Esophagus (tissue), 2 donors: Measurements from ENCODE around the gene EEA1. TPM values are rescaled to one million over a fixed set of nuclear protein-coding genes. Genes with fewer than 3 reads are reported as not detected.
"Not testable (repeated sequence)": the region's sequence is repeated elsewhere in the genome, so short reads cannot be mapped to it uniquely, and the experiment has no call there.

Experiments
- H3K27ac ChIP-seq, 2 donors: one replicate each; pipeline ENCODE4 v1.5.1; 2013; ENCODE audit warnings: low read depth in 2 of 2, mild to moderate bottlenecking in 2 of 2, inconsistent platforms in 1 of 2, low read length in 1 of 2, moderate library complexity in 1 of 2
- H3K27me3 ChIP-seq, 2 donors: one replicate each; pipeline ENCODE4 v1.6.1; 2013; ENCODE audit warnings: low read length in 2 of 2, control low read depth in 1 of 2, mild to moderate bottlenecking in 1 of 2; ENCODE audit not compliant: insufficient read depth in 2 of 2, control insufficient read depth in 1 of 2
- H3K36me3 ChIP-seq, 2 donors: one replicate each; pipeline ENCODE4 v1.6.1; 2013; ENCODE audit warnings: low read length in 1 of 2; ENCODE audit not compliant: control insufficient read depth in 2 of 2, insufficient read depth in 2 of 2
- H3K4me1 ChIP-seq, 2 donors: one replicate each; pipeline ENCODE4 v1.6.1; 2013; ENCODE audit warnings: low read length in 1 of 2; ENCODE audit not compliant: control insufficient read depth in 2 of 2, insufficient read depth in 2 of 2
- H3K4me3 ChIP-seq, 2 donors: one replicate each; pipeline ENCODE4 v1.5.1; 2013; ENCODE audit warnings: low read length in 2 of 2, mild to moderate bottlenecking in 2 of 2, low read depth in 1 of 2, moderate library complexity in 1 of 2
- H3K9me3 ChIP-seq, 2 donors: one replicate each; pipeline ENCODE4 v1.6.1; 2013; ENCODE audit warnings: mild to moderate bottlenecking in 2 of 2, low read depth in 1 of 2, low read length in 1 of 2, moderate library complexity in 1 of 2; ENCODE audit not compliant: control insufficient read depth in 2 of 2, insufficient read depth in 1 of 2
- WGBS, 2 donors: extraction: QIAGEN DNeasy Blood & Tissue Kit; methylation state at CpG; one replicate each; pipeline ENCODE4 v1.1.7; 2013; 5-methylcytosine and 5-hydroxymethylcytosine counted together
- polyA plus RNA-seq, 2 donors: library from polyadenylated mRNA; stranded (reverse); fragments of 200-250 nt; gene quantifications; one replicate each; pipeline ENCODE4 v1.2.3, GENCODE V29; 2013
- donor health status: healthy with polysubstance abuse.
- donor health status: Bipolar disorder and iron deficiency.

The EEA1 gene
- 1 to 10 TPM; 5.6 to 6.3 TPM for polyA plus RNA-seq

GRCh38 chr12:92928962-92929915 lies at the start of gene EEA1:
Gene EEA1 (minus strand): TSS chr12:92929295. CDS start chr12:92929066, 229 bp downstream.
- H3K27ac ChIP-seq: peak within 1 kb of the TSS; percentile 99 to 100
- peaks cover 0 to 2% of the 10 kb centered on the region in 2 donors for H3K36me3 ChIP-seq
- no peaks in the 10 kb centered on the region for H3K9me3 ChIP-seq
- H3K27me3 ChIP-seq: no peaks in the 10 kb centered on the region
- H3K4me1 ChIP-seq: peaks cover 0 to 4% of the 10 kb centered on the region in 2 donors
- WGBS, 2 donors: 0% methylated on average over 65 to 98 of the region's 98 CpGs
- peak within 1 kb of the TSS; percentile 63 to 77 for H3K4me3 ChIP-seq

GRCh38 chr12:92978607-92979006 lies 49.5 kb upstream of the EEA1 start:
- H3K27me3 ChIP-seq: no peaks in the 10 kb centered on the region
- WGBS, 2 donors: 51 to 70% methylated on average over 2 of the region's 2 CpGs

DNA sequence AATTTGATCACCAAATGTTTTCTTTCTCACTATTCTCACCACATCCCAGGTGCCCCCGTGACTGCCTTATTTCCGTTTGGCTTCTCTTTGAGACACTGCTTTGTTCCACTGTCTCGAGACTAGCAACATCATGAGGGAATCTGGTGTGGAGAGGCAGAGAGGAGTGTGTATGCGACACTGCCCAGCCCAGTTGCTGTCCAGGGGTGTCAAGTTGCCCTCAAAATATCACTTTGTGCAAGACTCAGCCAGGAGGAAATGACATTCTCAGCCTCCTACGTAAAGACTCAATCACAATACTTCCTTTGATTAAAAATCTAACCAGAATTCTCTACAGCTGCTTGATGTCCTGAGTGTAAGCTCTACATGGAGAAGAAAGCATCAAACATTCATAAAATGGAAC lies 48.2 kb upstream of the EEA1 start:
- Histone ChIP-seq H3K36me3 (no peaks in the 10 kb centered on the region), H3K9me3 (no peaks in the 10 kb centered on the region), H3K4me1 (no peaks in the 10 kb centered on the region), H3K27ac (no peak overlapping the region), H3K27me3 (no peaks in the 10 kb centered on the region), H3K4me3 (no peak overlapping the region)
- 86 to 88% methylated on average over 5 of the region's 5 CpGs for WGBS, 2 donors

More at GRCh38 chr12:92978607-92979006, 49.5 kb upstream of the EEA1 start:
- Histone ChIP-seq H3K4me1 (no peaks in the 10 kb centered on the region), H3K9me3 (no peaks in the 10 kb centered on the region), H3K4me3 (no peak overlapping the region), H3K36me3 (no peaks in the 10 kb centered on the region), H3K27ac (no peak overlapping the region)

GRCh38 chr12:92974759-92975158 lies 45.7 kb upstream of the EEA1 start:
- Histone ChIP-seq H3K4me3 (no peak overlapping the region), H3K4me1 (no peaks in the 10 kb centered on the region), H3K27me3 (no peaks in the 10 kb centered on the region), H3K9me3 (no peaks in the 10 kb centered on the region), H3K27ac (peak overlapping the region in 1 of 2 donors; percentile 69), H3K36me3 (no peaks in the 10 kb centered on the region)
- WGBS, 2 donors: 93 to 95% methylated on average over 1 of the region's 1 CpG

DNA sequence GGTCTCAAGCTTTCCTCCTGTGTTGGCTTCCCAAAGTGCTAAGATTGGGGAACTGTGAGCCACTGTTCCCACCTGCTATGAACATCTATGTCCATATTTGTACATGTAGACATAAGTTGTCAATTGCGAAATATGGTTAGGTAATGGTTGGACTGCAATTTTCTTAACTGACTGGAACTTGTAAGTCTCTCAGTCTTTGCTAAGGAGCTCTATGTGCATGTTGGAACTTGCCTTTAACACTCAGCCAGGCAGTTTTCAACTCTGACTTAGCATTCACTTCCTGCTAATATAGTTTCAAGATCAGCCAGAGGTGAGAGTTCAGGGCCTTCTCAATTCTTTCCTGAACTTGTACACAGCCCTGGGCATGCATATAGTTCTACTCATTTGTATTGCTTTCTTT lies 44.5 kb upstream of the EEA1 start:
- no peaks in the 10 kb centered on the region for H3K4me1 ChIP-seq
- no peaks in the 10 kb centered on the region for H3K36me3 ChIP-seq
- H3K4me3 ChIP-seq: no peak overlapping the region
- peak overlapping the region; percentile 1 to 83 for H3K27ac ChIP-seq
- H3K27me3 ChIP-seq: no peaks in the 10 kb centered on the region
- WGBS, 2 donors: 56 to 85% methylated on average over 1 of the region's 1 CpG
- H3K9me3 ChIP-seq: no peaks in the 10 kb centered on the region

DNA sequence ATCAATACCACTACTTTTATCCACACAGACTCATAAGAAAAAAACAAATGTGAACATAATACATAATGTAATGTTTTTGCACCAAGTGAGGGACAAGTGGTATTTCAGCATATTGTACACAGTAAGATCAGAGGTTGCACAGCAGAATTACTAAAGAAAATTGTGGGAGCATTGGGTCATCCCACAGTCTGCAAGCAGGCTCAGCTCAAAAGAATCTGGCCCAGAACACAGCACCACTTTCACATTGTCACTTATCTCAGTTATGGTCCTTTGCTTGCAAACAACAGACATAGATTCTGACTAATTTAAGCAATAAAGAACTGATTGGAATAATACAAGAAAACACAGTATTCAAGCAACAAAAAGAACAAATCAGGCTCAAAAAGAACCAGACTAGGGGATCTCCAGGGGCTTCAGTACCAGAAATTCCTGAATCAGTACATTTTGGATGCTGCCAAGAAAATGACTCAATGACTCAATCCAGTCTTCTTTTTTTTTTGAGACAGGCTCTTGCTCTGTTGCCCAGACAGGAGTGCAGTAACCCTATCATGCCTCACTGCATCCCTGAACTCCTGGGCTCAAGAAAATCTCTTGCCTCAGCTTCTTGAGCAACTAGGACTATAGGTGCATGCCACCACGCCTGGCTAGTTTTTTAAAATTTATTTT lies 42.9 kb upstream of the EEA1 start:
- no peaks in the 10 kb centered on the region for H3K4me1 ChIP-seq
- no peaks in the 10 kb centered on the region for H3K9me3 ChIP-seq
- no peaks in the 10 kb centered on the region for H3K27me3 ChIP-seq
- H3K36me3 ChIP-seq: no peaks in the 10 kb centered on the region
- H3K27ac ChIP-seq: peak overlapping the region; percentile 60 to 71
- WGBS, 2 donors: 62% methylated on average over 1 of the region's 1 CpG
- no peak overlapping the region for H3K4me3 ChIP-seq

DNA sequence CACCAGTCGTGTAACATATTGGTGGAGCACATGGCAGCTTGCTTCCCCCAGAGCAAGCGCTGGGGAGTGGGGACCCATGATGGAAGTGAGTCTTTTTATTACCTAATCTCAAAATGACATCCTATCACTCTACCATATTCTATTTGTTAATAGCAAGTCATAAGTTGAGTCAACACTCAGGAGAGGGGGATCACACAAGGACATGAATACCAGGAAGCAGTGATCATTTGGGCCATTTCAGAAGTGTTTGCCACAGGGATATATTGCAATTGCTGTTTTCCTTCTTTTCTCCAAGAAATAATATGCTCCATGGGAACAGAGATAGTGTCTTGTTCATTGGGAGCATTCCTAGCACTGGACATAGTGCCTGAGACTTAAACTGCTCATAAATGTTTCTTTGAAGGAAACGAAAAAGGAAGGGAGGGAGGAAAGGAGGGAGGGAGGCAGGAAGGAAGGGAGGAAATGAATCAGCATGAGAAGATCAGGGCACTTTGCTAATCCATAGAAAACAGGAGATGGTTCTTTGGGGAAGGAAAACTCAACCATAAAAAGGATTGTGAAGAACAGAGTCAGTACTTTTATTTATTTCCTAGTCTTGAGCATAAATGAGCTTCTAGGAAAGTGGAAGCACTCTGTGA lies 39.2 kb upstream of the EEA1 start:
- no peaks in the 10 kb centered on the region for H3K36me3 ChIP-seq
- no peak overlapping the region for H3K27ac ChIP-seq
- no peaks in the 10 kb centered on the region for H3K4me1 ChIP-seq
- H3K27me3 ChIP-seq: no peaks in the 10 kb centered on the region
- WGBS, 2 donors: 66 to 78% methylated on average over 3 of the region's 3 CpGs
- H3K4me3 ChIP-seq: no peak overlapping the region
- H3K9me3 ChIP-seq: no peaks in the 10 kb centered on the region

- not testable (repeated sequence) for H3K27ac ChIP-seq, H3K36me3 ChIP-seq, H3K4me1 ChIP-seq, H3K4me3 ChIP-seq, H3K27me3 ChIP-seq, H3K9me3 ChIP-seq
- 43% methylated on average over 1 of the region's 1 CpG for WGBS, 2 donors
Measured at GRCh38 chr12:92964378-92964777, 35.3 kb upstream of the EEA1 start.

DNA sequence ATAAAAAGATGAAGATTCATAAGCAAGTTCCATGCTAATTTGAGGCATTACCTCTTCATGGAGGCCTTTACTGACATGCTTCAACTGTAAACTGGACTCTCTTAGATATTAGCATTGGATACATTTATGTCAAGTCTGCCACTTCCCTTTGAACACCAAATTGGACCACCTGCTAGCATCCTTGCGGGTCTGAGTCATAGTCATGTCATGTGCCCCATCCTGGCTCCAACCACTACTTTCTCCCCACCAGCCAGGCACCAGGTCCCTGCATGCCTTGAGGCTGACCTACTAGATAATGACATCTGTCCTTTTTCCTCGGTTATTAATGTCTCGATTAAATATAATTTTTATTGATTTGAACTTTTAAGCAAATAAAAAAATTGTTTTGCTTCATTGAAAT lies 32.9 kb upstream of the EEA1 start:
- no peaks in the 10 kb centered on the region for H3K4me1 ChIP-seq
- H3K36me3 ChIP-seq: no peaks in the 10 kb centered on the region
- H3K4me3 ChIP-seq: no peak overlapping the region
- H3K27me3 ChIP-seq: no peaks in the 10 kb centered on the region
- H3K9me3 ChIP-seq: peaks cover 0 to 2% of the 10 kb centered on the region in 2 donors
- 91 to 93% methylated on average over 3 of the region's 3 CpGs for WGBS, 2 donors
- no peak overlapping the region for H3K27ac ChIP-seq
